GM21737 (cell line): ENCODE data around the gene PLEKHM2.

Source experiments
- ATAC-seq: cut with Tn5 transposase; IDR thresholded peaks from one replicate; pipeline ENCODE4 v1.9.1; 2021; ENCODE audit warnings: mild to moderate bottlenecking, moderate library complexity; ENCODE audit not compliant: unreplicated experiment

The PLEKHM2 gene

DNA sequence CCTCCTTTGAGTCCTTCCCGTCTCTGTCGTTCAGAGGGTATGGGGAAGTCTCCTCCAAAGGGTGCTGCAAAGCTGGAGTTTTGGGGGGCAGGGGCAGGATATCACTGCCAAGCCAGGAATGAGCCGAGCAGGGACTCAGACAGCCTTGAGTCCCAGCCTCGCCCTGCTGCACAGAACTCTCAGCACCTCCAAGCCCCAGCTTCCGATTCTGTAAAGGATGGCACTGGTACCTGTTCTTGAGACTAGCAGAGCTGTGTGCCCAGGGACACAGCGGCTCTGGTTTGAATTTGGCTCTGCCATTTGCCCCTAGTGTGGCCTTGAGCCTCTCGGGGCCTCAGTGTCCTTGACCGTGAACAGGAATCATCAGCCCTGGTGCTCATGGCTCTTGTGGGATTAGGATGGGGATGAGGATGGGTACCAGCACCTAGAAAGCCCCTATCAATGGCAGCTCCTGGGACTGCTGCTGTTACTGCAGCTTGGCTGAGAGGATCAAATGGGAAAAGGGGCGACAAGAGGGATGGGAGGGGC lies 73.0 kb downstream of the PLEKHM2 start:
- ATAC-seq = no peak

DNA sequence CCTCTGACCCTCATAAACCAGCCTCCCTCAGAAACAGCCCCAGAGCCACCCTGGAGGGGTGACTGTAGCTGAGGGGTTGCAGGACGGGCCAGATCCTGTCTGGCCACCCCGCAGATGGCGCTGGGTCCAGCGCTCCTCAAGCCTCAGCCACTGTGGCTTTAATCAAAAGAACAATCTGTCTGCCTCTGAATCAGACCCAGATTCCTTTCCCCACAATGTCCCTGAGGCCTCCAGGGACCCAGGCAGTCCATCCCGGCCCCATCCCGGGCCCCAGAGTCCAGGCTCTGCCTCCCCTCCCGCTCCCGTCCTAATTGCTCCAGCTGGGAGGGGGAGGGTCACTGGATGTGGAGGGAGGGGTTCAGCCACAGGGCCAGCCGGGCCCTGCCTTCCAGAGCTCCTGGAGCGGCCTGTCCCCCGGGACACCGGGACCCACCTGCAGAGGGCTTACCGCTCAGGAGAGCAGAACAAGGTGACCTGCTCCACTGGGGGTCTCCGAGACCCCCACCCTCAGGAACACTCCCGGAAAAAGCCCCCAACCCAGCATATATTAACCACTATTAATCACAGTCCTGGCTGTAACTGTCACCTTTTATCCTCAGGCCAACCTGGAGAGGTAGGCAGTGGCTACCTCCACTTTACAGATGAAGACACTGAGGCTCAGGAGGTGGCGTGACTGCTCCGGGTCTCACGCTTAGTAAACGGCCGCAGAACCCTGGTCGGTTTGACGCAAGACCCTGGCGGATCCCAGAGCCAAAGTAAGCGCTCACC lies 73.6 kb downstream of the PLEKHM2 start:
- no peak for ATAC-seq

DNA sequence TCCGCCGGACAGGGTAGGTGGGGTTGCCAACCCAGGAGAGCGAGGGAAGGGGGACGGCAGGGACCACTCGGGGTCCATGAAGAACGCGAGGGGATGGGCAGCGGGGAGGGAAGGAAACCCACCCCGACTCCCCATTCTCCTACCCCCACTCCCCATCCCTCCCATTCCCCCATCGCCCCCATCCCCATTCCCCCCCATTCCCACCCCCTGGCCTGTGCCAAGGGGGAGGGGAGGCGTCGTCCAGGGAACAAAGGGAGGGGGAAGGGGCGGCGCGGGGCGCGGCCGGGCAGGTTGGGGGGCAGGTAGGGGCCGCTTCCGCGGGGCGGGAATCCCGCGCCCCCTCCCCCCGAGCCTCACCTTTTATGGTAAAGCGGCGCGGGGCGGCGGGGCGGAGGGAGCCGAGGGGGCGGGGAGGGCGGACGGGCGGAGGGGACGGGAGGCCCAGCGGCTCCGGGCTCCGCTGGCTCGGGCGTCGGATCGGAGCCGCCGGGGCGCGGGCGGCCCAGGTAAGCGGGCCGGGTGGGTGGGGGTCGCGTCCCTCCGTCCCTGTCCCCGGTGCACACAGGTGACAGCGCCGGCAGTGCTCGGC lies 74.3 kb downstream of the PLEKHM2 start, which contains the start of gene FBLIM1:
Gene FBLIM1, plus strand, starts transcription at position 453 of the 589 bp plus-strand sequence. CDS start 6,189 bp downstream, outside the sequence.
- ATAC-seq = no peak

DNA sequence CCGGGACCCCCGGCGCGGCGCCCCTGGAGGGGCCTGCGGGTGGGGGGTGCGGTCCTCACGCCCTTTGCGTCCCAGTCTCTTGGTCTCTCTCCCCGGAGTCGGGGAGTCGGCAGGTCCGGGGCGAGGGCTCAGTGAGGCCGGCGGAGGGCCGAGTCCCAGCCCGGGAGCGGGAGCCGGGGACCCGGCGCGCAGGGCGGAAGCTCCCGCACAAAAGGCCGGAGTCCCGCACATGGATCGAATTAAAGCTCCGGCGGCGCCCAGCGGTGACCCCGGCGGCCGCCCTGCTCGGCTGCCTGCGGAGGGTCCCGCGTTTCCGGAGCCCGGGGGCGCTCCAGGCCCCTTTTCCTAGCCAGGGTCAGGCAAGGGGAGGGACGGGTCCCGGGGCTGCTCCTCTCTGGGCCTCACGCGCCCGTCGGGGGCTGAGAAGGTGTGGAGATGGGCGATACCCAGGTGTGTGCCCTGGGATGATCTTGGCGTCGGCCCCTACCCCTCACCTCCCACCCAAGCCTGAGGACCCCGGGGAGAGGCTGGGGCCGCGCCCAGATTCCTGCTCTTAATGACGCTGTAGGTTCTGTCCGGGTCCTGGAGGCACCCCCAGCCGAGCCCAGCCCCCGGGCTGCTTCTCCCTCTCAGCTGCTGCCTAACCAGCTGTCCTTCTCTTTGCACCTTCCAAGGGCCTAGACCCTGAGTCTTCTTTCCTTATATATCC lies 75.0 kb downstream of the PLEKHM2 start:
- no peak for ATAC-seq

DNA sequence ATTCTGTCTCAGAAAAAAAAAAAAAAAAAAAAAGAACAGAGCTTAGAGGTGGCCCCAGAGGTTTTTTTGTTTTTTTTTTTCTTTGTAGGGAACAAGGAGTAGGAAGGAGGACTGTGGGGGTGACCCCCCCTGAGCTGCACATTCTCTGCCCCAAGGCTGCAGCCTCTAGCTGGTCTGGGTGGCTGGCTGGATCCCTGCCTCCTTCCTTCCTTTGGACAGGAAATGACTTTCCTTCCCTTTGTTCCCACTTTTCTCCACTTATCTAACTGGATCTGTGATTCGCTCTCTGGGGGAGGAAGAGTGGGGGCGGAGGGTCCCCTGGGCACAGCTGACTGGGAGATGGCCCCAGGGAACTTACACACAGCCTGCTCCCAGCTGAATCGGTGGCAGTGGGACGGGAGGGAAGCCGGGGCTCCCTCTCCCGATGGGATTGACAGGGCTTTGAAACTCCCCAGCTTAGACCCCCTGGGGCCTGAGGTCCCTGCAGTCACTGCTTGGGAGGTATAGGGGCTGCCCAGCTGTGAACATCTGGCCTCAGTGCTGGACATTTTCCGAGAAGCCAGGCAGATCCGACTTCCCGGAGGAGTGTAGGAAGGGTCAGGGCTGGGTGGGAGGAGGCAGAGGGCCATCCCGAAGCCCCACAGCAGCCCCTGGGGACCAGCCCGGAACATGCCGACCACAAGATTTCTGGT lies 76.5 kb downstream of the PLEKHM2 start:
- no peak for ATAC-seq

DNA sequence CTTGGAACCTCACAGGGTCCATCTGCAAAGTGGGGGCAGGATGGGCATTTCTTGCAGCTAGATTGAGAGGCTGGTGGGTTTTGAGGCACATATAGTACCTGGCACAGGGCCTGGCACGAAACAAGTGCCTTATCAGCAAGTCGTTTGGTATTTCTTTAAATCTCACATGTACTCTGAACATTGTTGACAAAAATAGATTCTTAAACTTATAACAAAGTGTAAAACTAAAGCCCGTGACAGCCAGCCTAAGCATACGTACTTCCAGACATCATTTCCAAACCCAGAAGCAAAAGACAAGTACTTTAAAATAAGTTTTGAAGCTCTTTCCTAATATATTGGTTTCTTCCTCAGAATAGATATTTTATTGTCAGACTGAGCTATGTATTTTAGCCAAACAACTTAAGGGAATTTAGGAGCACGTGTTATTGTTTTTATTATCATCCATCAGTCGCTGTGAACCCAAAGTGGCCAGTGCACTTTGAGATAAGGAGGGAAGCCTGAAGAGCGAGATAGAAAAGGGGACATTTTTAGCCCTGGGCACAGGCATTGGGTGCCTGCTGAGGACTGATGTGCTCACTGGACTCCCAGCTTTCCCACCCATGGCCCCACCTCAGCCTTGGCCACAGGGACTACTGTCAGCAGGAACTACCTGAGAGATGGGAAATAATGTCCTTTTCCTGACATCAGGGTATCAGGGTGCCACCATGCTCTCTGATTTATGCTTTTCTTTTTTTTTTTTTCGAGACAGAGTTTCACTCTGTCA lies 77.4 kb downstream of the PLEKHM2 start:
- no peak for ATAC-seq

DNA sequence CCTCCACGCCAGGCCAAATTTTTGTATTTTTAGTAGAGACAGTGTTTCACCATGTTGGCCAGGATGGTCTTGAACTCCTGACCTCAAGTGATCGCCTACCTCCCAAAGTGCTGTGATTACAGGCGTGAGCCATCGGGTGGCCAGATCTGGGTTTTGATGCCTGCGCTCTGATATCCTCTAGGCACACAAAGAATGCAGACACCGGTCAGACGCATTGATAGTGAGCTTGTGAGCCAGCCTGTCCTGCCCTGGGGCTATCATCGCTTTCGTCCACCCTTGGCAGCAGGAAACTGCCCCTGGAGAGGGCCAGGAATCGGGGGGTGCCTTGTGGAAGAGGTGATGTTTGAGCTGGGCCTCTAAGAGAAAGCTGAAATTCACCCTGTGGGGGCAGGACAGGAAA lies 78.4 kb downstream of the PLEKHM2 start:
- no peak for ATAC-seq

DNA sequence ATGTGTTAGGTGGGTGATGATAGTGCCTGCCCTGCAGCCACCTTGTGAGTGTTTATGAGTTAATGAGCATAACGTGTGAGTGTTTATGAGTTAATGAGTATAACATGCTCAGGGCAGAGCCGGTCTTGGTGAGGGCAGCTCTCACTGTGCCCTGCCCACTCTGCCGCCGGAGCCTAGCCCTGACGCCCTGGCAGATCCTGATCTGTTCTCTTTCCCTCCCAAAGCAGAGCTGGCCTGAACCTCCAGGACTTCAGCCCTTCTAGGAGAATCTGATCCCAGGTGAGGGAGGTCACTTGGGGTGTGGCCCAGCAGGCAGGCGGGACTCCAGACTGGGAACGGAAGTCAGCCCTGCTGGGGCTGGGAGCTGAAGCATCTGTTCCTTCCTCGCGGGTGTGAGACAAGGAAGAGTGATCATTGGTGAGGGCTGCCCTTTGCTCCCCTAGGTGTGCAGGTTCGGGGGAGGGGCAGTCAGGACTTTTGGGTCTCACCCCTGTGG lies 80.2 kb downstream of the PLEKHM2 start:
- ATAC-seq = no peak

DNA sequence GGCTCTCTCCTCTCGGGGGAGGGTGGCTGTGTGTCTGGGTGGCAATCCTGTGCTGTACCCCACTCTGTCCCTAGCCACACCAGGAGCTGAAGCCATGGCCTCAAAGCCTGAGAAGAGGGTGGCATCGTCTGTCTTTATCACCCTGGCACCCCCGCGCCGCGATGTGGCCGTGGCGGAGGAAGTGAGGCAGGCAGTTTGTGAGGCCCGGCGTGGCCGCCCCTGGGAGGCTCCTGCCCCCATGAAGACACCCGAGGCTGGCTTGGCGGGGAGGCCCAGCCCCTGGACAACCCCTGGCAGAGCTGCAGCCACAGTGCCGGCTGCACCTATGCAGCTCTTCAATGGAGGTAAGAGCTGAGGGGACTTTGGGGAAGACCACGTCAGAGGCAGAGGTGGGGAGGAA lies 80.8 kb downstream of the PLEKHM2 start:
- ATAC-seq = no peak

DNA sequence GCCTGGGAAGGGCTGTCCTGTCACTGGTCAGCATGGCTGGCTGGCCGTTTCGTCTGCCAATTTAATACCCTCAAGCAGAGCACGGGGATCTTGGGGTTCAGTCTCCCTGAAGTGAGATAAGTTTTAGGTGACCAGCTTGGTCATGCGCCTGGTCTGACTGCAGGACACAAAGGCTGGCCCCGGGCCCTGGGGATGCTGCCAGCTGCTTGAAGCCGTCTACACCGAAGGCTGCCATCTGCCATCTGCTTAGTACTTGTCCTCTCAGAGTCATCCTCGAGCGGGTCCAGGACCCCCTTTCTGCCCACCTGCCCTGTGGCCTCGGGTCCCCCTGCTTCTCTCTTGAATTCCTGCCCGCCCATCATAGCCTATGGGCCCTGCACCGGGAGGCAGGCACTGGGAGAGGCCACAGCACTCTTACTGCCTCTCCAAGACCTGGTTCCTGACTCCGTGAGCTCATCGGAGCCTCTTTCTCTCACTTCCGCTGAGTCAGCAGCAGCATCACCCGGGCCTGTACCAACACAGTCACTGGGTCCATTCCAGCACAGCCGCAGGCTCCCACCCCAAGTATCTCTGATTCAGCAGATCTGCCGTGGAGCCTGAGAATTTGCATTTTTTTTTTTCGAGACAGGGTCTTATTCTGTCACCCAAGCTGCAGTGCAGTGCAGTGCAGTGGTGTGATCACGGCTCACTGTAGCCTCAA lies 81.5 kb downstream of the PLEKHM2 start:
- ATAC-seq = no peak

DNA sequence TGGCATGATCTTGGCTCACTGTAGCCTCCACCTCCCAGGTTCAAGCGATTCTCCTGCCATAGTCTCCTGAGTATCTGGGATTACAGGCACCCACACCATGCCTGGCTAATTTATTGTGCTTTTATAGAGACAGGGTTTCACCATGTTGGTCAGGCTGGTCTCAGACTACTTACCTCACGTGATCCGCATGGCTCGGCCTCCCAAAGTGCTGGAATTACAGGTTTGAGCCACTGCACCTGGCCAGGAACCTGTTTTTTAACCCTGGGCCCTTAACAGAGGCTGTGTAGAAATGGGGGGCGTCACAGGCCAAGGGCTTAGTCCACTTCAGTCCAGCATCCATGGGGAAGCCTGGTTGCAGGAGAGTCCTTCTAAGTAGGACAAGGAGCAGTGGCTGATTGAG lies 83.8 kb downstream of the PLEKHM2 start:
- no peak for ATAC-seq

DNA sequence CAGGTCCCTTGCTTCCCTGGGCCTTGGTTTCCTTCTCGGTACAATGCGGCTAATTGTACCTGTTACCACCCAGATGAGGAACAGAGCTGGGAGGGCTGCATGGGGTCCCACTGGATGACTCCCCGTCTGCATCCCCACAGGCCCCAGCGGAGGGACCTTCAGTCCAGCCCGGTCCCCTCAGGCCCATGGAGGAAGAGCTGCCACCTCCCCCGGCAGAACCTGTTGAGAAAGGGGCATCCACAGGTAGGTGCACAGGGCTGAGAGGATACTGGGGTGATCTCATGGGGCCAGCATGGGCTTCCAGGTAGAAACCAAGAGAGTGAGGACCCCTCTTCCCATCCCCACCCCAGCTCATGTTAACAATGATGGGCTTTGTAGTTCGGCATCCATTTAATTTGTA lies 84.3 kb downstream of the PLEKHM2 start:
- no peak for ATAC-seq

DNA sequence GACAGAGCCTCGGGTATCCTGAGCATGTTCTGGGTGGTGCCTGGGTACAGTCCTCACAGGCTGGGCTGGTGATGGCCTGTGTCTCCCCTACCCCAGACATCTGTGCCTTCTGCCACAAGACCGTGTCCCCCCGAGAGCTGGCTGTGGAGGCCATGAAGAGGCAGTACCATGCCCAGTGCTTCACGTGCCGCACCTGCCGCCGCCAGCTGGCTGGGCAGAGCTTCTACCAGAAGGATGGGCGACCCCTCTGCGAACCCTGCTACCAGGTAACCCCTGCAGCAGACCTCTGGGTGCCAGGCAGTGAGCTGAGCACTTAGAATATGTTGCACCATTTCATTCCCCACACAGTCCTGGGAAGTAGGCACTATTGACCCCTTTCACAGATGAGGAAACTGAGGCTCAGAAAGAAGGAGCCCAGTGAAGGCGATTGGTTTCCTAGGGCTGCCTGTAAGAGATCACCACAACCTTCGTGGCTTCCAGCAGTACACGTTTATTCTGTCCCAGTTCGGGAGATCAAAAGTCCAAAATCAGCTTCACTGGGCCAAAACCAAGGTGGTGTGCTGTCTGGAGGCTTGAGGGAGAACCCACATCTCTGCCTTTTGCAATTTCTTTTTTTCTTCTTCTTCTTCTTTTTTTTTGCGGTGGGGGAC lies 86.3 kb downstream of the PLEKHM2 start:
- ATAC-seq = no peak

DNA sequence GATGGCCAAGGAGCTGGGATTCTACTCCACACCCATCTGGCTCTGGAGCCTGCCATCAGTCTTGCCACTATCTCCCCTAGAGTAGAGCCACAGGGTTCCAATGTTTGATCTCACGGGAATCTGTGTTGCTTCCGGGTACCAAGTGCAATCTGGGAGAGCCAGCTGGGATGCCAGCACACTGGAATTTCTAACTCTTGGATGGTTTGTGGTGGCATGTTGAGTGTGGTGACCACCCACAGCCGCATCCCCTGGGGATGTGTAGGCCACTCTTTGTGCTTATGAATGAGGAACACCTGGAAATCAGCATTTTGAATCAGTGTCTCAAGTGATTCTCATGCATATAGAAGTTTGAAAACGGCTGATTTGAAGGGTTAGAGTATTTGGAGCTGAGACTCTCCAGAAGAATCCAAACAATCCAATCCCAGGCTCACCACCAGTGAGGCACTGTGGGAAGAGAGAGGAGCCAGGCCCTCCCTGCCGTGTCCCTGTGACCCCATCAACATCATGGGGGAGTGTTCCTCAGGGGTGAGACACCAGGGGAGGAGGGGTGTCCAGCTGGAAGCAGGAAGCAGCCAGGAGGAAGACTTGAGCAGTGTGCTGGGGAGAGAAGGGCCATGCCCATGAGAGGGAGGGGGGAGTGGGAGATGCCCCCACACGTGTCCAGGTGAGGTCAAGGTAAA lies 87.9 kb downstream of the PLEKHM2 start:
- no peak for ATAC-seq

DNA sequence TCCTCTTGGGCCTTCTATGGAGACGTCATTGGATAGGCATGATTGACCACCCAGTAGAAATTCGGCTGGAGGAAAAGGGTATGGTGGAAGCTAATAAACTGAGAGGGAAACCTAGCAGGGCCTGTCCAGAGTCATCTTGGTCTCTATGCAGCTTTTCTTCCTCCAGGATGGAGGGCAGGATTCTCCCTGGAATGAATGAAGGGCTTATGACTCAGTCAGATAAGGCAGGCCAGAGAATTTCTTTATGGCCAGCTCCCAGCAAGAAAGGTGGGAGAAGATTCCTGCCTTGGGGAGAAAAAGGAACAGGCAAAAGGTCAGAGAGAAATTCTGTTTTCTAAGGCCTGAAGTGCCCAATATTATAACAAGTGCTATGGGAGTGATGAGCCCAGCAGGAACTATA lies 91.6 kb downstream of the PLEKHM2 start:
- ATAC-seq = no peak

DNA sequence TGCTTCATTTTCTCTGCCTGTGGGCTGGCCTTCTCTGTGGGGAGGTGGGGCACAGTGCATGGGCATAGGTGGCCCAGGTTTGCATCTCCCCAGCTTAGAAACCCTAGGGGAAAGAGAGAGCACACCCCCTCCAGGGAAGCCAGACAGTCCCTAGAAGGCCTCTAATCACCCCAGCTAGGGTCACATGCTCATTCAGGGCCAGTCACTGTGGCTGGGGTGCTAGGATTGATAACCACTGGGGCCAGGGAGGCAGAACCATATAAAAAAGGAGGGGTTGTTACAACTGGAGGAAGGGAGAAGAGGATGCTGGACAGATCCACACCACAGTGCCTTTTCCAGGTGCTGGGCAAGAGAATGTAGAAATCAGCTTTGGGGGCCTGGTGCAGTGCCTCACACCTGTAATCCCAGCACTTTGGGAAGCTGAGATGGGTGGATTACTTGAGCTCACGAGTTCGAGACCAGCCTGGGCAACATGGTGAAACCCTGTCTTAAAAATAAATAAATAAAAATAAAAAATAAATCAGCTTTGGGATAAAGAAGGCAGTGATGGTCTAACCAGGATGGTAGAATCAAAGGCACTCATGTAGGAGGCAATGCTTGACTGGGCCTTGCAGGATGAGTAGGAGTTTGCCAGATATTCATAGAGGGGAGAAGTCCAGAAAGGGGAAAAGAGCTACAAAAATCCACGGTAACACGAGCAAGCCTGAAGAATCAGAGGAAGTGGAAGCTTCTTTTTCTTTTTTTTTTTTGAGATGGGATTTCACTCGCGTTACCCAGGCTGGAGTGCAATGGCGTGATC lies 94.0 kb downstream of the PLEKHM2 start:
- no peak for ATAC-seq
